Neural cell (in vitro differentiated cells): Measurements from ENCODE around the gene DNAH7.

Experiments
- EP300 ChIP-seq: fragments of 450-650 bp; conservative IDR thresholded peaks from 2 replicates; pipeline ENCODE4 v1.6.1; 2014; ENCODE audit warnings: antibody characterized with exemption, mild to moderate bottlenecking, moderate library complexity; ENCODE audit not compliant: poor library complexity, severe bottlenecking
- EZH2 ChIP-seq: fragments of 200-600, 300-800 bp; shearing (Covaris generic), sonication (generic); IDR thresholded peaks from 2 replicates; pipeline ENCODE4 v1.6.1; 2014; ENCODE audit warnings: antibody characterized with exemption, low read length, borderline replicate concordance, mild to moderate bottlenecking; ENCODE audit not compliant: insufficient read depth, poor library complexity, severe bottlenecking
- MXI1 ChIP-seq: fragments of 450-650 bp; conservative IDR thresholded peaks from 2 replicates; pipeline ENCODE4 v1.6.1; 2014; ENCODE audit warnings: antibody characterized with exemption, mild to moderate bottlenecking; ENCODE audit not compliant: poor library complexity, severe bottlenecking
- POLR2AphosphoS5 ChIP-seq: IDR thresholded peaks from 2 replicates; pipeline ENCODE4 v1.6.1; 2012
- RAD21 ChIP-seq: fragments of 450-650 bp; conservative IDR thresholded peaks from 2 replicates; pipeline ENCODE4 v1.6.1; 2014; ENCODE audit warnings: antibody characterized with exemption, mild to moderate bottlenecking, moderate library complexity
- SMC3 ChIP-seq: fragments of 450-650 bp; conservative IDR thresholded peaks from 2 replicates; pipeline ENCODE4 v1.6.1; 2014; ENCODE audit warnings: antibody characterized with exemption, mild to moderate bottlenecking, moderate library complexity; ENCODE audit not compliant: poor library complexity
- TAF1 ChIP-seq: IDR thresholded peaks from 2 replicates; pipeline ENCODE4 v1.6.1; 2012; ENCODE audit warnings: low read depth
- TF ChIP-seq, protein P1 (sequence below): fragments of 450-650 bp; IDR thresholded peaks from 2 replicates; pipeline ENCODE4 v1.5.1; 2014; ENCODE audit warnings: antibody characterized with exemption, mild to moderate bottlenecking, moderate library complexity; ENCODE audit not compliant: poor library complexity, severe bottlenecking
- TF ChIP-seq, protein P2 (sequence below): IDR thresholded peaks from 2 replicates; pipeline ENCODE4 v1.6.1; 2012; ENCODE audit warnings: borderline replicate concordance

DNA sequence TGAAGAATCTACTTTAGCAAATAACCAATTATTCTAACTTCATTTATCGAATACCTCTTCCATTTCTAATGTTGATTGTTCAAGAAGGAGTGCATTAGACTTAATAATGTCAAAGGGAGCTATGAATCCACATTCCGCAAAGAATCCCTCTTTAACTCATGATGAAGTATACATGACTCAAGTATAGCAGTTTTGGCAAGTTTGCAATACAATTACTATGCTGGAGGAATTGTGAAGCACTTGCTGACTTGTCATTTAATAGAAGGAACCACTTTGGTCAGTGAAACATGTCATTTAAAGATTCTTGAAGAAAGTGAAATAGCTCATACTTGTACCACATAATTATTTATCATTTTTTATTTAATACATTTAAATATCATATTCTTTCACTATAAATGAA is 286.5 kb downstream of the DNAH7 start:
- TF ChIP-seq EP300 (no peak), POLR2AphosphoS5 (no peak), TAF1 (no peak), RAD21 (no peak), MXI1 (no peak), EZH2 (no peak), SMC3 (no peak)
- TF ChIP-seq, protein P1, sequence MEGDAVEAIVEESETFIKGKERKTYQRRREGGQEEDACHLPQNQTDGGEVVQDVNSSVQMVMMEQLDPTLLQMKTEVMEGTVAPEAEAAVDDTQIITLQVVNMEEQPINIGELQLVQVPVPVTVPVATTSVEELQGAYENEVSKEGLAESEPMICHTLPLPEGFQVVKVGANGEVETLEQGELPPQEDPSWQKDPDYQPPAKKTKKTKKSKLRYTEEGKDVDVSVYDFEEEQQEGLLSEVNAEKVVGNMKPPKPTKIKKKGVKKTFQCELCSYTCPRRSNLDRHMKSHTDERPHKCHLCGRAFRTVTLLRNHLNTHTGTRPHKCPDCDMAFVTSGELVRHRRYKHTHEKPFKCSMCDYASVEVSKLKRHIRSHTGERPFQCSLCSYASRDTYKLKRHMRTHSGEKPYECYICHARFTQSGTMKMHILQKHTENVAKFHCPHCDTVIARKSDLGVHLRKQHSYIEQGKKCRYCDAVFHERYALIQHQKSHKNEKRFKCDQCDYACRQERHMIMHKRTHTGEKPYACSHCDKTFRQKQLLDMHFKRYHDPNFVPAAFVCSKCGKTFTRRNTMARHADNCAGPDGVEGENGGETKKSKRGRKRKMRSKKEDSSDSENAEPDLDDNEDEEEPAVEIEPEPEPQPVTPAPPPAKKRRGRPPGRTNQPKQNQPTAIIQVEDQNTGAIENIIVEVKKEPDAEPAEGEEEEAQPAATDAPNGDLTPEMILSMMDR, result no peak
- TF ChIP-seq, protein P2, sequence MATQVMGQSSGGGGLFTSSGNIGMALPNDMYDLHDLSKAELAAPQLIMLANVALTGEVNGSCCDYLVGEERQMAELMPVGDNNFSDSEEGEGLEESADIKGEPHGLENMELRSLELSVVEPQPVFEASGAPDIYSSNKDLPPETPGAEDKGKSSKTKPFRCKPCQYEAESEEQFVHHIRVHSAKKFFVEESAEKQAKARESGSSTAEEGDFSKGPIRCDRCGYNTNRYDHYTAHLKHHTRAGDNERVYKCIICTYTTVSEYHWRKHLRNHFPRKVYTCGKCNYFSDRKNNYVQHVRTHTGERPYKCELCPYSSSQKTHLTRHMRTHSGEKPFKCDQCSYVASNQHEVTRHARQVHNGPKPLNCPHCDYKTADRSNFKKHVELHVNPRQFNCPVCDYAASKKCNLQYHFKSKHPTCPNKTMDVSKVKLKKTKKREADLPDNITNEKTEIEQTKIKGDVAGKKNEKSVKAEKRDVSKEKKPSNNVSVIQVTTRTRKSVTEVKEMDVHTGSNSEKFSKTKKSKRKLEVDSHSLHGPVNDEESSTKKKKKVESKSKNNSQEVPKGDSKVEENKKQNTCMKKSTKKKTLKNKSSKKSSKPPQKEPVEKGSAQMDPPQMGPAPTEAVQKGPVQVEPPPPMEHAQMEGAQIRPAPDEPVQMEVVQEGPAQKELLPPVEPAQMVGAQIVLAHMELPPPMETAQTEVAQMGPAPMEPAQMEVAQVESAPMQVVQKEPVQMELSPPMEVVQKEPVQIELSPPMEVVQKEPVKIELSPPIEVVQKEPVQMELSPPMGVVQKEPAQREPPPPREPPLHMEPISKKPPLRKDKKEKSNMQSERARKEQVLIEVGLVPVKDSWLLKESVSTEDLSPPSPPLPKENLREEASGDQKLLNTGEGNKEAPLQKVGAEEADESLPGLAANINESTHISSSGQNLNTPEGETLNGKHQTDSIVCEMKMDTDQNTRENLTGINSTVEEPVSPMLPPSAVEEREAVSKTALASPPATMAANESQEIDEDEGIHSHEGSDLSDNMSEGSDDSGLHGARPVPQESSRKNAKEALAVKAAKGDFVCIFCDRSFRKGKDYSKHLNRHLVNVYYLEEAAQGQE, result no peak
